Pancreas (tissue), 10 donors: ENCODE data around the gene PRR15L. TPM values are rescaled to one million over a fixed set of nuclear protein-coding genes. Genes with fewer than 3 reads are reported as not detected.

Source experiments
- ATAC-seq, 4 donors: fragments of 200-7000 bp; cut with Tn5 transposase; one replicate each; pipeline versions ENCODE4 v1.8.0 to v1.9.1; 2020; ENCODE audit warnings: mild to moderate bottlenecking in 4 of 4, moderate library complexity in 4 of 4
- DNase-seq, 6 donors: peaks; one replicate each; pipeline ENCODE4 v3.0.0-alpha.2; 2020
- FAIRE-seq: peaks from 2 replicates; lab custom pipeline; 2012; peaks lifted over from hg19 to GRCh38; lab: Jason Lieb, UNC
- H3K27ac ChIP-seq, 4 donors: fragments of 200-600 bp; sonication (generic); 1 replicate in 3 of 4; 2 replicates in 1 of 4; pipeline versions ENCODE4 v1.5.0 to v1.8.0; 2020
- H3K27me3 ChIP-seq, 4 donors: fragments of 200-600 bp; one replicate each; pipeline ENCODE4 v1.8.0; 2021
- H3K36me3 ChIP-seq, 3 donors: fragments of 200-600 bp; sonication (generic) in 1 of 3; one replicate each; pipeline versions ENCODE4 v1.5.0 to v1.8.0; 2020 to 2021
- H3K4me1 ChIP-seq, 3 donors: fragments of 200-600 bp; one replicate each; pipeline ENCODE4 v1.8.0; 2021
- H3K4me3 ChIP-seq, 4 donors: fragments of 200-600 bp; sonication (generic) in 2 of 4; one replicate each; pipeline versions ENCODE4 v1.5.0 to v1.8.0; 2020 to 2021
- H3K9me3 ChIP-seq, 4 donors: fragments of 200-600 bp; one replicate each; pipeline ENCODE4 v1.8.0; 2021
- CTCF ChIP-seq, 4 donors: fragments of 200-600 bp; sonication (generic) in 3 of 4; IDR thresholded peaks; one replicate each; pipeline versions ENCODE4 v1.5.0 to v1.8.0; 2021; ENCODE audit warnings: antibody characterized with exemption in 4 of 4
- WGBS, 2 donors: extraction: QIAGEN DNeasy Blood & Tissue Kit; methylation state at CpG; one replicate each; pipeline ENCODE4 v1.1.7; 2013; 5-methylcytosine and 5-hydroxymethylcytosine counted together
- intact Hi-C, 3 donors: fragments of 100-400 bp; cut with DNase I; formaldehyde crosslinking; loops; one replicate each; pipeline versions ENCODE4 v1.11.1 to v1.14.2; 2022
- polyA plus RNA-seq, 2 donors: library from polyadenylated mRNA; stranded (reverse); fragments of 200-250 nt; gene quantifications; one replicate each; pipeline ENCODE4 v1.2.3, GENCODE V29; 2013
- total RNA-seq, 6 donors: library from RNA; stranded (reverse); fragmentation: NEBNext Ultra II Directional in 4 of 6; extraction: Animal tissue kit (Norgen Biotek cat#: 25700) in 4 of 6; gene quantifications; one replicate each; pipeline versions ENCODE4 v1.2.1 to v1.2.4, GENCODE V29; 2021 to 2023
- donor health status: healthy with polysubstance abuse.
- donor health status: DM: no; HTN: no; CAD: no; lungs with moderate emphysema.
- donor health status: DM: no; HTN: no; CAD: no.
- donor health status: control.
- donor health status: control.
- donor health status: Bipolar disorder and iron deficiency.
- donor health status: DM: yes; HTN: yes; CAD: no.
- donor health status: DM: no; HTN: no; CAD: no.
- donor health status: DM: no; HTN: no; CAD: no.
- donor health status: DM: yes; HTN: yes; CAD: no.

The PRR15L gene
- total and polyA plus RNA-seq, 8 donors = 26.6 to 68.6 (median 49.8) TPM

- intact Hi-C loops = no loop called here
- no peak for FAIRE-seq
- H3K27ac ChIP-seq = no peak overlapping the region
- H3K27me3 ChIP-seq = no peaks in the 10 kb centered on the region
- ATAC-seq = no peak
- no peaks in the 10 kb centered on the region for H3K4me1 ChIP-seq
- 91 to 92% methylated on average over 19 of the region's 19 CpGs for WGBS, 2 donors
- peak in 1 of 6 donors; percentile 58 for DNase-seq
- H3K36me3 ChIP-seq = no peaks in the 10 kb centered on the region
- no peak overlapping the region for H3K4me3 ChIP-seq
- TF ChIP-seq CTCF (IDR thresholded peaks at IDR 0.05) = no peak
- H3K9me3 ChIP-seq = no peaks in the 10 kb centered on the region
Measured at GRCh38 chr17:47916489-47917208, 41.0 kb downstream of the PRR15L start.

GRCh38 chr17:47915776-47916398, 41.8 kb downstream of the PRR15L start:
- no peaks in the 10 kb centered on the region for H3K27me3 ChIP-seq
- intact Hi-C loops = no loop called here
- TF ChIP-seq CTCF (IDR thresholded peaks at IDR 0.05) = no peak
- H3K4me3 ChIP-seq = no peak overlapping the region
- no peaks in the 10 kb centered on the region for H3K36me3 ChIP-seq
- no peaks in the 10 kb centered on the region for H3K4me1 ChIP-seq
- H3K9me3 ChIP-seq = no peaks in the 10 kb centered on the region
- DNase-seq (no peak), ATAC-seq (peak in 1 of 4 donors; percentile 22), FAIRE-seq (no peak)
- 77 to 78% methylated on average over 12 of the region's 12 CpGs for WGBS, 2 donors
- no peak overlapping the region for H3K27ac ChIP-seq

- no peak overlapping the region for H3K27ac ChIP-seq
- TF ChIP-seq CTCF (IDR thresholded peaks at IDR 0.05) = no peak
- WGBS, 2 donors = 74% methylated on average over 4 of the region's 4 CpGs
- no peaks in the 10 kb centered on the region for H3K9me3 ChIP-seq
- no peaks in the 10 kb centered on the region for H3K27me3 ChIP-seq
- no peak for FAIRE-seq
- ATAC-seq = no peak
- intact Hi-C loops = no loop called here
- no peaks in the 10 kb centered on the region for H3K4me1 ChIP-seq
- no peak for DNase-seq
- H3K36me3 ChIP-seq = no peaks in the 10 kb centered on the region
- no peak overlapping the region for H3K4me3 ChIP-seq
Measured at GRCh38 chr17:47914306-47914948, 43.3 kb downstream of the PRR15L start.

- intact Hi-C loops = no loop called here
- Histone ChIP-seq H3K27ac (no peak overlapping the region), H3K36me3 (no peaks in the 10 kb centered on the region), H3K9me3 (no peaks in the 10 kb centered on the region), H3K4me1 (no peaks in the 10 kb centered on the region), H3K4me3 (no peak overlapping the region), H3K27me3 (no peaks in the 10 kb centered on the region)
- 86 to 92% methylated on average over 2 of the region's 2 CpGs for WGBS, 2 donors
- ATAC-seq = no peak
- TF ChIP-seq CTCF (IDR thresholded peaks at IDR 0.05) = no peak
- no peak for DNase-seq
- no peak for FAIRE-seq
Measured at GRCh38 chr17:47913050-47913449, 44.6 kb downstream of the PRR15L start.
